HL-60 (cell line): Measurements from ENCODE around the gene MAK.

Experiments used
- DNase-seq, 2 experiments: peaks; one replicate each; pipeline ENCODE4 v3.0.0-alpha.2; 2010 to 2020; ENCODE audit warnings: low read depth in 1 of 2, low spot score in 1 of 2
- H3K27ac ChIP-seq: fragments of 250-450 bp; sonication (Bioruptor Pico); replicated peaks from 2 replicates; pipeline ENCODE4 v1.5.1; 2020; ENCODE audit warnings: mild to moderate bottlenecking, moderate library complexity
- H3K27me3 ChIP-seq: fragments of 250-450 bp; sonication (Bioruptor Pico); 2 replicates; pipeline ENCODE4 v1.5.1; 2021; ENCODE audit warnings: mild to moderate bottlenecking, moderate library complexity; ENCODE audit not compliant: insufficient read depth, poor library complexity, severe bottlenecking
- H3K4me3 ChIP-seq: replicated peaks from 2 replicates; pipeline ENCODE4 v1.5.1; 2011; ENCODE audit warnings: mild to moderate bottlenecking, control low read depth, low read length; ENCODE audit not compliant: insufficient read depth
- GABPA ChIP-seq: IDR thresholded peaks from 2 replicates; pipeline ENCODE4 v1.6.1; 2012; ENCODE audit warnings: low read depth
- POLR2AphosphoS5 ChIP-seq: IDR thresholded peaks from 2 replicates; pipeline ENCODE4 v1.6.1; 2012; ENCODE audit warnings: low read depth
- SPI1 ChIP-seq: IDR thresholded peaks from 2 replicates; pipeline ENCODE4 v1.6.1; 2012; ENCODE audit warnings: low read depth, mild to moderate bottlenecking, borderline replicate concordance
- TF ChIP-seq, protein P1 (sequence below): IDR thresholded peaks from 2 replicates; pipeline ENCODE4 v1.6.1; 2012; ENCODE audit warnings: low read depth; ENCODE audit not compliant: insufficient replicate concordance
- TF ChIP-seq, protein P2 (sequence below): IDR thresholded peaks from one replicate; pipeline ENCODE4 v1.5.1; 2011; ENCODE audit warnings: low read length, control low read depth, inconsistent platforms; ENCODE audit not compliant: insufficient read depth

Gene MAK

DNA sequence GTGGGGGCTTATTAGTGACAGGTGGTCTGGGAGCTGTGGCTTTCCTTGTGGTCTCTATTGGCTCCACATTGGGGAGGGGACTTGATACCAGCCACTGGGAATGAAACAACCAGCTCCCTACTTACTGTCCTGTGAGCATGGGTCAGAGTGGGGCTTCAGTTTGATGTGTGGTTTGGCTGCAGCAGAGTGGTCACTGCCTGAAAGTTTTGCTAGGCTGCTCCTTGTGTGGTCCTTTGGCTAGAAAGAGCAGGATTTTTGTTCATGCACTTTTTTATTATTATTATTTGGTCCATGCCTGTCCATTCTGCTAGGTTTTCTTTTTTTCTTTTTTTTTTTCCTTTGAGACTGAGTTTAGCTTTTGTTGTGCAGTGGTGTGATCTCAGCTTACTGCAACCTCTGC lies 98.3 kb downstream of the MAK start:
- H3K27ac ChIP-seq = no peak overlapping the region
- TF ChIP-seq GABPA = no peak
- TF ChIP-seq, protein P1, sequence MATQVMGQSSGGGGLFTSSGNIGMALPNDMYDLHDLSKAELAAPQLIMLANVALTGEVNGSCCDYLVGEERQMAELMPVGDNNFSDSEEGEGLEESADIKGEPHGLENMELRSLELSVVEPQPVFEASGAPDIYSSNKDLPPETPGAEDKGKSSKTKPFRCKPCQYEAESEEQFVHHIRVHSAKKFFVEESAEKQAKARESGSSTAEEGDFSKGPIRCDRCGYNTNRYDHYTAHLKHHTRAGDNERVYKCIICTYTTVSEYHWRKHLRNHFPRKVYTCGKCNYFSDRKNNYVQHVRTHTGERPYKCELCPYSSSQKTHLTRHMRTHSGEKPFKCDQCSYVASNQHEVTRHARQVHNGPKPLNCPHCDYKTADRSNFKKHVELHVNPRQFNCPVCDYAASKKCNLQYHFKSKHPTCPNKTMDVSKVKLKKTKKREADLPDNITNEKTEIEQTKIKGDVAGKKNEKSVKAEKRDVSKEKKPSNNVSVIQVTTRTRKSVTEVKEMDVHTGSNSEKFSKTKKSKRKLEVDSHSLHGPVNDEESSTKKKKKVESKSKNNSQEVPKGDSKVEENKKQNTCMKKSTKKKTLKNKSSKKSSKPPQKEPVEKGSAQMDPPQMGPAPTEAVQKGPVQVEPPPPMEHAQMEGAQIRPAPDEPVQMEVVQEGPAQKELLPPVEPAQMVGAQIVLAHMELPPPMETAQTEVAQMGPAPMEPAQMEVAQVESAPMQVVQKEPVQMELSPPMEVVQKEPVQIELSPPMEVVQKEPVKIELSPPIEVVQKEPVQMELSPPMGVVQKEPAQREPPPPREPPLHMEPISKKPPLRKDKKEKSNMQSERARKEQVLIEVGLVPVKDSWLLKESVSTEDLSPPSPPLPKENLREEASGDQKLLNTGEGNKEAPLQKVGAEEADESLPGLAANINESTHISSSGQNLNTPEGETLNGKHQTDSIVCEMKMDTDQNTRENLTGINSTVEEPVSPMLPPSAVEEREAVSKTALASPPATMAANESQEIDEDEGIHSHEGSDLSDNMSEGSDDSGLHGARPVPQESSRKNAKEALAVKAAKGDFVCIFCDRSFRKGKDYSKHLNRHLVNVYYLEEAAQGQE = no peak
- no peak for TF ChIP-seq SPI1
- TF ChIP-seq POLR2AphosphoS5 = no peak
- TF ChIP-seq, protein P2, sequence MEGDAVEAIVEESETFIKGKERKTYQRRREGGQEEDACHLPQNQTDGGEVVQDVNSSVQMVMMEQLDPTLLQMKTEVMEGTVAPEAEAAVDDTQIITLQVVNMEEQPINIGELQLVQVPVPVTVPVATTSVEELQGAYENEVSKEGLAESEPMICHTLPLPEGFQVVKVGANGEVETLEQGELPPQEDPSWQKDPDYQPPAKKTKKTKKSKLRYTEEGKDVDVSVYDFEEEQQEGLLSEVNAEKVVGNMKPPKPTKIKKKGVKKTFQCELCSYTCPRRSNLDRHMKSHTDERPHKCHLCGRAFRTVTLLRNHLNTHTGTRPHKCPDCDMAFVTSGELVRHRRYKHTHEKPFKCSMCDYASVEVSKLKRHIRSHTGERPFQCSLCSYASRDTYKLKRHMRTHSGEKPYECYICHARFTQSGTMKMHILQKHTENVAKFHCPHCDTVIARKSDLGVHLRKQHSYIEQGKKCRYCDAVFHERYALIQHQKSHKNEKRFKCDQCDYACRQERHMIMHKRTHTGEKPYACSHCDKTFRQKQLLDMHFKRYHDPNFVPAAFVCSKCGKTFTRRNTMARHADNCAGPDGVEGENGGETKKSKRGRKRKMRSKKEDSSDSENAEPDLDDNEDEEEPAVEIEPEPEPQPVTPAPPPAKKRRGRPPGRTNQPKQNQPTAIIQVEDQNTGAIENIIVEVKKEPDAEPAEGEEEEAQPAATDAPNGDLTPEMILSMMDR = no peak
- no peak overlapping the region for H3K4me3 ChIP-seq
- no peaks in the 10 kb centered on the region for H3K27me3 ChIP-seq
- no peak for DNase-seq

DNA sequence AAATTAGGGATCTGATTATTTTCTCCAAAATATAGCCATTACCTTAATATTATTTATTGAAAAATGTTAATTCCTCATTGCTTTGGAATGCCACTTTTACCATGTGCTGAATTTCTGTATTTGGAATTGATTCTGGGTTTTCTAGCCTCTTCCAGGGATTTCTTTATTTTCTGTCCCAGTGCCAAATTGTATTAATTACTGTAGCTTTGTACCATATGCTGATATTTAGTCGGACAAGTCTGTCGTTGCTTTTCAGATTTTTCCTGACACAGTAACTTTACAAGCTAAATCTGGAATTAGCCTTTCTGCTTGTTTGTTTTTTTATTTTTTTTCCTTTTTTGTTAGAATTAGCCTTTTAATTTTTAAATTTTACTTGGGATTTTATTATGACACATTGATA lies 101.6 kb downstream of the MAK start:
- no peak overlapping the region for H3K4me3 ChIP-seq
- no peak overlapping the region for H3K27ac ChIP-seq
- DNase-seq = no peak
- TF ChIP-seq, protein P1 = no peak
- TF ChIP-seq, protein P2 = no peak
- TF ChIP-seq POLR2AphosphoS5 (no peak), GABPA (no peak), SPI1 (no peak)
- H3K27me3 ChIP-seq = no peaks in the 10 kb centered on the region

DNA sequence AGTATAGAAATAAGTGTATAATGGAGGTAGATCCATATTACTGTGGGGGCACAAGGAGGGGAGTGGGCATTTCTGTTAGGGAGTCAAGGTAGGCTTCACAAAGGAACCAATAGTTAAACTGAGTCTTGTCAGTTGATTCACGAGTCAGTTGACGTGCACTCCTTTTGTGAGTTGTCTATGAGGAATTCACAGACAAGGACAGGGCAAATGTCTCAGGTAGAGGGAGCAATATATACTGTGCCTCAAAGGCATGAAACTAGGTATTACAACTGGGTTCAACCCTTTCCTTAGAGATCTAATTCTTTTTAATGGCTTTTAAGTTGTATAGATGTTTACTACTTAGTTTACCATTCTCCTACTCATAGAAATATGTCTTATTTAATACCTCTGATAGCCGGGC lies 104.5 kb downstream of the MAK start:
- Histone ChIP-seq H3K4me3 (no peak overlapping the region), H3K27me3 (no peaks in the 10 kb centered on the region), H3K27ac (no peak overlapping the region)
- DNase-seq = no peak
- TF ChIP-seq GABPA = no peak

DNA sequence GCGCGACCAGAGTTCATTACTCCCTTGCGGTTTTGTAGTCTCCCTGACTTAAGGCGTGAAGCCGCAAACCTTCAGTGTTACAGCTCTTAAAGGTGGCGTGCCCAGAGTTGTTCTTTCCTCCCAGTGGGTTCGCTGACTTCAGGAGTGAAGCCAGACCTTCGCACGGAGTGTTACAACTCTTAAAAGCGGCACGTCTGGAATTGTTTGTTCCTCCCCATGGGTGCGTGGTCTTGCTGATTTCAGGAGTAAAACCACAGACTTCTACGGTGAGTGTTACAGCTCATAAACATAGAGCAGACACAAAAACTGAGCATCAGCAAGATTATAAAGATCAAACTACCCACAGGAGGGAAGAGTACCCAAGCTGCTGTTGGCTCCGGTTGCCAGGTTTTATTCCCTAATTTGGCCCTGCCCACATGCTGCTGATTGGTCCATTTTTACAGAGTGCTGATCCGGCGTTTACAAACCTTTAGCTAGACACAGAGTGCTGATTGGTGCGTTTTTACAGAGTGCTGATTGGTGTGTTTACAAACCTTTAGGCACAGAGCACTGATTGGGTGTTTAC lies 105.1 kb downstream of the MAK start:
- no peak overlapping the region for H3K27ac ChIP-seq
- no peak for DNase-seq

More for the DNA sequence above, 105.1 kb downstream of the MAK start:
- no peak overlapping the region for H3K4me3 ChIP-seq
- TF ChIP-seq SPI1 (no peak), POLR2AphosphoS5 (no peak), GABPA (no peak)
- TF ChIP-seq, protein P2 = no peak
- TF ChIP-seq, protein P1 = no peak
- H3K27me3 ChIP-seq = no peaks in the 10 kb centered on the region
